Trophoblast cell (in vitro differentiated cells and primary cell): ENCODE measurements around the gene HMOX1. TPM values are rescaled to one million over a fixed set of nuclear protein-coding genes. Genes with fewer than 3 reads are reported as not detected.

Experiments
- DNase-seq, 2 donors: peaks; one replicate each; pipeline ENCODE4 v3.0.0-alpha.2; 2016
- H2AFZ ChIP-seq: 2 replicates; pipeline ENCODE4 v1.6.1; 2013; ENCODE audit warnings: low read length, moderate library complexity, mild to moderate bottlenecking; ENCODE audit not compliant: insufficient read depth, poor library complexity
- H2AK5ac ChIP-seq: 2 replicates; pipeline ENCODE4 v1.6.1; 2013; ENCODE audit warnings: mild to moderate bottlenecking, low read length
- H2BK120ac ChIP-seq: 2 replicates; pipeline ENCODE4 v1.6.1; 2013; ENCODE audit warnings: low read length, mild to moderate bottlenecking, moderate library complexity; ENCODE audit not compliant: insufficient read depth, poor library complexity
- H2BK12ac ChIP-seq: 2 replicates; pipeline ENCODE4 v1.6.1; 2013; ENCODE audit warnings: mild to moderate bottlenecking, low read length, moderate library complexity
- H2BK5ac ChIP-seq: 2 replicates; pipeline ENCODE4 v1.6.1; 2013; ENCODE audit warnings: low read length, low read depth, moderate library complexity, mild to moderate bottlenecking; ENCODE audit not compliant: poor library complexity
- H3K14ac ChIP-seq: 2 replicates; pipeline ENCODE4 v1.6.1; 2013; ENCODE audit warnings: mild to moderate bottlenecking, low read length
- H3K18ac ChIP-seq: 2 replicates; pipeline ENCODE4 v1.6.1; 2013; ENCODE audit warnings: mild to moderate bottlenecking, low read length
- H3K23ac ChIP-seq: 2 replicates; pipeline ENCODE4 v1.6.1; 2013; ENCODE audit warnings: low read length
- H3K27ac ChIP-seq: 2 replicates; pipeline ENCODE4 v1.5.1; 2013; ENCODE audit warnings: low read depth, mild to moderate bottlenecking, inconsistent platforms, low read length, moderate library complexity
- H3K27me3 ChIP-seq: 2 replicates; pipeline ENCODE4 v1.6.1; 2013; ENCODE audit warnings: inconsistent platforms, mild to moderate bottlenecking, low read length, moderate library complexity; ENCODE audit not compliant: insufficient read depth
- H3K36me3 ChIP-seq, 2 experiments: 1 replicate in 1 of 2; 2 replicates in 1 of 2; pipeline ENCODE4 v1.6.1; 2013; ENCODE audit warnings: low read length in 2 of 2, mild to moderate bottlenecking in 2 of 2, moderate library complexity in 1 of 2; ENCODE audit not compliant: insufficient read depth in 2 of 2, control insufficient read depth in 1 of 2
- H3K4ac ChIP-seq: 2 replicates; pipeline ENCODE4 v1.6.1; 2013; ENCODE audit warnings: low read depth, mild to moderate bottlenecking, low read length, moderate library complexity
- H3K4me1 ChIP-seq, 2 experiments: 1 replicate in 1 of 2; 2 replicates in 1 of 2; pipeline ENCODE4 v1.6.1; 2013; ENCODE audit warnings: low read length in 2 of 2, mild to moderate bottlenecking in 2 of 2, moderate library complexity in 1 of 2; ENCODE audit not compliant: insufficient read depth in 2 of 2, control insufficient read depth in 1 of 2
- H3K4me2 ChIP-seq: 2 replicates; pipeline ENCODE4 v1.6.1; 2013; ENCODE audit warnings: inconsistent platforms, mild to moderate bottlenecking, low read length, moderate library complexity
- H3K4me3 ChIP-seq: 2 replicates; pipeline ENCODE4 v1.5.1; 2013; ENCODE audit warnings: mild to moderate bottlenecking, low read depth, low read length, inconsistent platforms
- H3K79me1 ChIP-seq: one replicate; pipeline ENCODE4 v1.6.1; 2013; ENCODE audit warnings: low read length
- H3K79me2 ChIP-seq: 2 replicates; pipeline ENCODE4 v1.6.1; 2013; ENCODE audit warnings: low read length, mild to moderate bottlenecking; ENCODE audit not compliant: control insufficient read depth, insufficient read depth, poor library complexity
- H3K9ac ChIP-seq: 2 replicates; pipeline ENCODE4 v1.6.1; 2013; ENCODE audit warnings: mild to moderate bottlenecking, low read length
- H3K9me3 ChIP-seq: 2 replicates; pipeline ENCODE4 v1.6.1; 2013; ENCODE audit warnings: low read depth, mild to moderate bottlenecking, control low read depth, inconsistent platforms, low read length; ENCODE audit not compliant: insufficient read depth
- H4K12ac ChIP-seq: 2 replicates; pipeline ENCODE4 v1.6.1; 2013; ENCODE audit warnings: low read depth, mild to moderate bottlenecking, low read length, moderate library complexity
- H4K8ac ChIP-seq: 2 replicates; pipeline ENCODE4 v1.6.1; 2013; ENCODE audit warnings: low read depth, mild to moderate bottlenecking, low read length, moderate library complexity
- H4K91ac ChIP-seq: one replicate; pipeline ENCODE4 v1.6.1; 2013; ENCODE audit warnings: low read depth, mild to moderate bottlenecking, low read length, moderate library complexity
- WGBS: extraction: QIAGEN DNeasy Blood & Tissue Kit; methylation state at CpG from one replicate; pipeline ENCODE4 v1.1.7; 2013; ENCODE audit warnings: missing lambda C conversion rate; ENCODE audit not compliant: insufficient read length, insufficient coverage; ENCODE audit errors: extremely low coverage; 5-methylcytosine and 5-hydroxymethylcytosine counted together
- polyA plus RNA-seq: library from polyadenylated mRNA; stranded (reverse); fragments of 200-250 nt; gene quantifications from 2 replicates; pipeline ENCODE4 v1.2.3, GENCODE V29; 2013

HMOX1 gene, protein sequence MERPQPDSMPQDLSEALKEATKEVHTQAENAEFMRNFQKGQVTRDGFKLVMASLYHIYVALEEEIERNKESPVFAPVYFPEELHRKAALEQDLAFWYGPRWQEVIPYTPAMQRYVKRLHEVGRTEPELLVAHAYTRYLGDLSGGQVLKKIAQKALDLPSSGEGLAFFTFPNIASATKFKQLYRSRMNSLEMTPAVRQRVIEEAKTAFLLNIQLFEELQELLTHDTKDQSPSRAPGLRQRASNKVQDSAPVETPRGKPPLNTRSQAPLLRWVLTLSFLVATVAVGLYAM
- 298 and 341 TPM in 2 replicates for polyA plus RNA-seq

DNA sequence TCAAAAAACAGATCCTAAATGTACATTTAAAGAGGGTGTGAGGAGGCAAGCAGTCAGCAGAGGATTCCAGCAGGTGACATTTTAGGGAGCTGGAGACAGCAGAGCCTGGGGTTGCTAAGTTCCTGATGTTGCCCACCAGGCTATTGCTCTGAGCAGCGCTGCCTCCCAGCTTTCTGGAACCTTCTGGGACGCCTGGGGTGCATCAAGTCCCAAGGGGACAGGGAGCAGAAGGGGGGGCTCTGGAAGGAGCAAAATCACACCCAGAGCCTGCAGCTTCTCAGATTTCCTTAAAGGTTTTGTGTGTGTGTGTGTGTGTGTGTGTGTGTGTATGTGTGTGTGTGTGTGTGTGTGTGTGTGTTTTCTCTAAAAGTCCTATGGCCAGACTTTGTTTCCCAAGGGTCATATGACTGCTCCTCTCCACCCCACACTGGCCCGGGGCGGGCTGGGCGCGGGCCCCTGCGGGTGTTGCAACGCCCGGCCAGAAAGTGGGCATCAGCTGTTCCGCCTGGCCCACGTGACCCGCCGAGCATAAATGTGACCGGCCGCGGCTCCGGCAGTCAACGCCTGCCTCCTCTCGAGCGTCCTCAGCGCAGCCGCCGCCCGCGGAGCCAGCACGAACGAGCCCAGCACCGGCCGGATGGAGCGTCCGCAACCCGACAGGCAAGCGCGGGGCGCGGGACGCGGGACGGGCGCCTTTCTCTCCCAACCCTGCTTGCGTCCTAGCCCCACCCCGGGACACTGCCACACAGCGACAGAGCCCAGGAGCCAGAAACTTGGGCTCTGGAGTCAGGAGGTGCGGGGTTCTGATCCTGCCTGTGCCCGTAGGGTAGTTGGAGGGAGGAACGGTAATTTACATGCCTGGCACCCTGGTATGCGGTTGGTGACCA is at the start of gene HMOX1:
Gene HMOX1 (plus strand): TSS at position 560 of the 887 bp plus-strand sequence. CDS start 78 bp downstream, at position 638.
- Histone ChIP-seq H3K4me3 (peak within 1 kb of the TSS; percentile 64), H3K14ac (peak within 1 kb of the TSS; percentile 84), H2AFZ (peak within 1 kb of the TSS; percentile 89), H3K9me3 (no peaks in the 10 kb centered on the region), H3K79me1 (peaks cover 41% of the 10 kb centered on the region), H3K27ac (peak within 1 kb of the TSS; percentile 70), H4K8ac (peak within 1 kb of the TSS; percentile 96), H3K18ac (peak within 1 kb of the TSS; percentile 87), H4K91ac (peak within 1 kb of the TSS; percentile 90), H2AK5ac (peak within 1 kb of the TSS; percentile 27), H3K79me2 (peaks cover 7% of the 10 kb centered on the region), H3K23ac (no peak within 1 kb of the TSS), H3K36me3 (peaks cover 11 to 15% of the 10 kb centered on the region in 2 experiments), H3K4ac (peak within 1 kb of the TSS; percentile 85), H2BK12ac (peak within 1 kb of the TSS; percentile 60), H3K27me3 (no peaks in the 10 kb centered on the region), H3K4me1 (peaks cover 22 to 33% of the 10 kb centered on the region in 2 experiments), H3K9ac (peak within 1 kb of the TSS; percentile 30), H3K4me2 (peak within 1 kb of the TSS; percentile 54), H2BK120ac (peak within 1 kb of the TSS; percentile 94), H2BK5ac (peak within 1 kb of the TSS; percentile 76), H4K12ac (peak within 1 kb of the TSS; percentile 79)
- no CpG with 5 or more reads among the region's 47 CpGs for WGBS
- peak; percentile 89 to 93 for DNase-seq

DNA sequence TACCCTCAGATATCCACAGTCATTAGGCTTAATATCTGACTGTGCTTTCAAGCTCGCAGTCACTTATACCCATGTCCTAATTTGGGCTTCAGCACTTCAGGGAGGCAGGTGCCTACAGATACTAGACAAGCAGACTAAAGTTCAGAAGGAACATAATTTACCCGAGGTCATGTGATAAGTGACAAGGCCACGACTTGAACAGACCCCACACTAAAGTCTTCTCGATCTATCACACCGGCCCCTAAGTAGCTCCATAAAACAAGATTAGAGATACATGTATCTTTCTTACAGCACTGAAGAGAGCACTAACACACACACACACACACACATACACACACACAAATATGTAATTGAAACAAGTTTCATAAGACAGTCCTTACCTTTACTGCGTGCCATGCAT is 48.6 kb upstream of the HMOX1 start:
- H3K9me3 ChIP-seq, result no peaks in the 10 kb centered on the region
- no peak overlapping the region for H3K4ac ChIP-seq
- H3K4me2 ChIP-seq, result no peak overlapping the region
- no peaks in the 10 kb centered on the region for H3K79me2 ChIP-seq
- no peak overlapping the region for H3K9ac ChIP-seq
- H2BK12ac ChIP-seq, result no peak overlapping the region
- H4K8ac ChIP-seq, result no peak overlapping the region
- no peak overlapping the region for H4K91ac ChIP-seq
- H2AK5ac ChIP-seq, result no peak overlapping the region
- no peaks in the 10 kb centered on the region for H3K79me1 ChIP-seq
- no peak overlapping the region for H2AFZ ChIP-seq
- H3K18ac ChIP-seq, result no peak overlapping the region
- WGBS, result no CpG with 5 or more reads among the region's 6 CpGs
- no peak overlapping the region for H2BK5ac ChIP-seq
- no peak overlapping the region for H3K14ac ChIP-seq
- no peak overlapping the region for H3K4me3 ChIP-seq
- no peak overlapping the region for H2BK120ac ChIP-seq
- no peak overlapping the region for H3K27ac ChIP-seq
- peaks cover 67 to 73% of the 10 kb centered on the region in 2 experiments for H3K36me3 ChIP-seq
- H4K12ac ChIP-seq, result no peak overlapping the region
- H3K4me1 ChIP-seq, result peaks cover 7 to 10% of the 10 kb centered on the region in 2 experiments
- DNase-seq, result peak in 1 of 2 donors; percentile 38
- no peaks in the 10 kb centered on the region for H3K27me3 ChIP-seq
- H3K23ac ChIP-seq, result no peak overlapping the region

DNA sequence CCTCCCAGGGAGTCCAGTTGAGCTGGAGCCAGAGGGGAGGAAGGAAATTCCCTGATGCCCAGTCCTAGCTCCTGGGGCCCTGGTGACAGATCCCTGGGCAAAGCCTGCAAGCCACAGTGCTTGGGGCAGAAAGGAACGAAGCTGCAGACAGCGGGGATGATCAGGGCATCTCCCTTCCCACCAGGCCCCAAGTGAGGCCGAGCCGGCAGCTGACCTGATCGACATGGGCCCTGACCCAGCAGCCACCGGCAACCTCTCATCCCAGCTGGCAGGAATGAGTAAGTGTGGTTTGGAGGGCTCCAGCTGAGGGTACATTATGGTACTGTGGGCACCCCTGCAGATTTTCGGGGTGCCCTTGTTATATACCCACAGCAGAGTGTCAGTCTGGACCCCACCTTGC is 47.7 kb upstream of the HMOX1 start:
- Histone ChIP-seq H3K27ac (no peak overlapping the region), H4K8ac (no peak overlapping the region), H4K12ac (no peak overlapping the region), H2BK12ac (no peak overlapping the region), H2AFZ (no peak overlapping the region), H3K27me3 (no peaks in the 10 kb centered on the region), H3K18ac (no peak overlapping the region), H3K79me2 (no peaks in the 10 kb centered on the region), H2AK5ac (no peak overlapping the region), H3K9me3 (no peaks in the 10 kb centered on the region), H3K4me2 (no peak overlapping the region), H2BK120ac (no peak overlapping the region), H3K79me1 (no peaks in the 10 kb centered on the region), H3K14ac (no peak overlapping the region), H2BK5ac (no peak overlapping the region), H3K4me1 (peaks cover 7 to 10% of the 10 kb centered on the region in 2 experiments), H3K4me3 (no peak overlapping the region), H3K23ac (no peak overlapping the region), H3K4ac (no peak overlapping the region), H4K91ac (no peak overlapping the region), H3K9ac (no peak overlapping the region), H3K36me3 (peaks cover 66 to 73% of the 10 kb centered on the region in 2 experiments)
- DNase-seq, result no peak
- no CpG with 5 or more reads among the region's 7 CpGs for WGBS

DNA sequence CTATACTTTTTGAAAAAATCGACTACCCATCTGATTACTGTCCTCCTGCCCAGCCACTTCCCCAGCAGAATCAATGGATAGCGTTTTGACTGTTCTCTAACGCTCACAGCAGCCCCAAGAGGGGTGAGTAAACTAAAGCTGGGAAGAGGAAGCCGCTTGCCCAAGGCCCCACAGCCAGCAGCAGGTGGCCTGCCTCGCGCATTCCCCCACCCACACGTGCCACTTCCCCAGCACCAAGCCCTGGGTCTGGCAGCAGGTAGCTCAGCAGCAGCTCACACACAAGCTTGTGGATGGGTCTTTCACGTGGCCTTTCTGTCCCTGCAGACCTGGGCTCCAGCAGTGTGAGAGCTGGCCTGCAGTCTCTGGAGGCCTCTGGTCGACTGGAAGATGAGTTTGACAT is 46.9 kb upstream of the HMOX1 start:
- no peaks in the 10 kb centered on the region for H3K79me2 ChIP-seq
- H3K36me3 ChIP-seq, result peaks cover 68 to 74% of the 10 kb centered on the region in 2 experiments
- H3K4me1 ChIP-seq, result peaks cover 7 to 10% of the 10 kb centered on the region in 2 experiments
- no peak overlapping the region for H2BK12ac ChIP-seq
- H3K79me1 ChIP-seq, result no peaks in the 10 kb centered on the region
- H3K27me3 ChIP-seq, result no peaks in the 10 kb centered on the region
- H3K14ac ChIP-seq, result no peak overlapping the region
- no peak overlapping the region for H3K4me3 ChIP-seq
- no CpG with 5 or more reads among the region's 9 CpGs for WGBS
- H3K18ac ChIP-seq, result no peak overlapping the region
- H3K23ac ChIP-seq, result no peak overlapping the region
- no peak overlapping the region for H4K91ac ChIP-seq
- H2AFZ ChIP-seq, result no peak overlapping the region
- no peak overlapping the region for H3K27ac ChIP-seq
- no peak overlapping the region for H4K8ac ChIP-seq
- no peak overlapping the region for H2AK5ac ChIP-seq
- no peak overlapping the region for H4K12ac ChIP-seq
- no peak overlapping the region for H3K4me2 ChIP-seq
- H2BK120ac ChIP-seq, result no peak overlapping the region
- DNase-seq, result no peak
- H3K9me3 ChIP-seq, result no peaks in the 10 kb centered on the region
- no peak overlapping the region for H3K9ac ChIP-seq
- H2BK5ac ChIP-seq, result no peak overlapping the region
- no peak overlapping the region for H3K4ac ChIP-seq
